ENCODE measurements around the gene DISC1. TPM values are rescaled to one million over a fixed set of nuclear protein-coding genes. Genes with fewer than 3 reads are reported as not detected.

DISC1 gene
- total and polyA plus RNA-seq, 2 of the 13 experiments (the other 11 are each of a cell fraction or from before 2014, with no cell fraction given) = 4.2 to 4.6 TPM

- Histone ChIP-seq H3K27ac (ENCODE audit: extremely low read length, insufficient read depth, low read length) (no peak overlapping the region), H3K4me3 (replicated peaks in 1 of 3; ENCODE audit: insufficient read depth in 1 of 3, low read depth in 2 of 3, low read length in 3 of 3) (no peak overlapping the region), H3K4me1 (ENCODE audit: insufficient read depth, low read length) (peaks cover 8% of the 10 kb centered on the region), H3K27me3 (ENCODE audit: control insufficient read depth in 1 of 2, insufficient read depth in 2 of 2, low read length in 2 of 2) (no peaks in the 10 kb centered on the region), H4K20me1 (ENCODE audit: insufficient read depth, low read length) (no peaks in the 10 kb centered on the region), H3K36me3 (replicated peaks in 1 of 2; ENCODE audit: control insufficient read depth in 1 of 2, insufficient read depth in 2 of 2, low read length in 2 of 2) (peaks cover 0 to 11% of the 10 kb centered on the region in 2 experiments; a peak in 3 of 5 replicates), H3K4me2 (ENCODE audit: low read depth, low read length) (no peak overlapping the region), H3K9ac (ENCODE audit: insufficient read depth, low read depth, low read length) (no peak overlapping the region), H3K9me3 (ENCODE audit: low read length) (peaks cover 4% of the 10 kb centered on the region; the same call in 1 of the 2 replicates), H3K79me2 (ENCODE audit: insufficient read depth, low read length) (no peaks in the 10 kb centered on the region), H2AFZ (ENCODE audit: low read length) (no peak overlapping the region)
- intact Hi-C loops (cut with micrococcal nuclease; ENCODE audit: unreplicated experiment) = no loop called here
- ATAC-seq = no peak
- in situ Hi-C loops (cut with HindIII; ENCODE audit: extremely low pct_ligation_motif_present, low pct_unique_long_range_greater_than_20kb) = loop anchor here (25.0 kb wide), 1 partner anchor 1484 kb away; no protein-coding TSS in a partner anchor
- no peak for DNase-seq (ENCODE audit: low spot score)
- no peak for FAIRE-seq
- POLR2A ChIA-PET = no interaction called here
- TF ChIP-seq RFXAP (CRISPR knock-in tag; IDR thresholded peaks at IDR 0.05; ENCODE audit: borderline replicate concordance) (no peak), SRY (CRISPR knock-in tag; IDR thresholded peaks at IDR 0.05) (no peak), ONECUT2 (CRISPR knock-in tag; IDR thresholded peaks at IDR 0.05) (no peak), AFF4 (CRISPR knock-in tag; IDR thresholded peaks at IDR 0.05) (no peak), ZNF800 (CRISPR knock-in tag; IDR thresholded peaks at IDR 0.05) (no peak), ZMYM3 (CRISPR knock-in tag; IDR thresholded peaks at IDR 0.05) (no peak)
- BruUV-seq (replicated peaks) = no TSS peak
- 100% methylated on average over 1 of the region's 3 CpGs for WGBS (ENCODE audit: low lambda C conversion rate)
- CTCF ChIA-PET (ENCODE audit: low intra/inter-chr PET ratio, low total read pairs) = no interaction called here
Measured at GRCh38 chr1:231753313-231753712, 126.7 kb downstream of the DISC1 start.
